Osteocyte (in vitro differentiated cells): ENCODE data around the gene HLX. TPM values are rescaled to one million over a fixed set of nuclear protein-coding genes. Genes with fewer than 3 reads are reported as not detected.

ENCODE experiments used
- DNase-seq: peaks from one replicate; pipeline ENCODE4 v3.0.0; 2021; ENCODE audit warnings: mixed read lengths; ENCODE audit not compliant: unreplicated experiment; ENCODE audit errors: extremely low spot score
- H3K27ac Mint-ChIP-seq: one replicate; pipeline ENCODE4 v1.8.0; 2021; ENCODE audit warnings: mild to moderate bottlenecking, mixed read lengths; ENCODE audit not compliant: unreplicated experiment
- H3K27me3 Mint-ChIP-seq: one replicate; pipeline ENCODE4 v1.8.0; 2021; ENCODE audit warnings: mixed read lengths; ENCODE audit not compliant: unreplicated experiment
- H3K36me3 Mint-ChIP-seq: one replicate; pipeline ENCODE4 v1.8.0; 2021; ENCODE audit warnings: mixed read lengths; ENCODE audit not compliant: unreplicated experiment
- H3K4me1 Mint-ChIP-seq: one replicate; pipeline ENCODE4 v1.8.0; 2021; ENCODE audit warnings: mixed read lengths; ENCODE audit not compliant: unreplicated experiment
- H3K4me3 Mint-ChIP-seq: one replicate; pipeline ENCODE4 v1.8.0; 2021; ENCODE audit warnings: mild to moderate bottlenecking, moderate library complexity, mixed read lengths; ENCODE audit not compliant: unreplicated experiment
- H3K9me3 Mint-ChIP-seq: one replicate; pipeline ENCODE4 v1.8.0; 2021; ENCODE audit warnings: mixed read lengths; ENCODE audit not compliant: unreplicated experiment
- total RNA-seq: library from RNA; stranded (reverse); gene quantifications from 2 replicates; pipeline ENCODE4 v1.2.1, GENCODE V29; 2021
- TF ChIP-seq, protein P1 (sequence below): fragments of 200-600 bp; sonication (generic); IDR thresholded peaks from 2 replicates; pipeline ENCODE4 v1.5.0; 2021; ENCODE audit warnings: antibody characterized with exemption, mild to moderate bottlenecking, moderate library complexity

HLX gene
- total RNA-seq, 1 donor from 2014 or later: 0.54 TPM

DNA sequence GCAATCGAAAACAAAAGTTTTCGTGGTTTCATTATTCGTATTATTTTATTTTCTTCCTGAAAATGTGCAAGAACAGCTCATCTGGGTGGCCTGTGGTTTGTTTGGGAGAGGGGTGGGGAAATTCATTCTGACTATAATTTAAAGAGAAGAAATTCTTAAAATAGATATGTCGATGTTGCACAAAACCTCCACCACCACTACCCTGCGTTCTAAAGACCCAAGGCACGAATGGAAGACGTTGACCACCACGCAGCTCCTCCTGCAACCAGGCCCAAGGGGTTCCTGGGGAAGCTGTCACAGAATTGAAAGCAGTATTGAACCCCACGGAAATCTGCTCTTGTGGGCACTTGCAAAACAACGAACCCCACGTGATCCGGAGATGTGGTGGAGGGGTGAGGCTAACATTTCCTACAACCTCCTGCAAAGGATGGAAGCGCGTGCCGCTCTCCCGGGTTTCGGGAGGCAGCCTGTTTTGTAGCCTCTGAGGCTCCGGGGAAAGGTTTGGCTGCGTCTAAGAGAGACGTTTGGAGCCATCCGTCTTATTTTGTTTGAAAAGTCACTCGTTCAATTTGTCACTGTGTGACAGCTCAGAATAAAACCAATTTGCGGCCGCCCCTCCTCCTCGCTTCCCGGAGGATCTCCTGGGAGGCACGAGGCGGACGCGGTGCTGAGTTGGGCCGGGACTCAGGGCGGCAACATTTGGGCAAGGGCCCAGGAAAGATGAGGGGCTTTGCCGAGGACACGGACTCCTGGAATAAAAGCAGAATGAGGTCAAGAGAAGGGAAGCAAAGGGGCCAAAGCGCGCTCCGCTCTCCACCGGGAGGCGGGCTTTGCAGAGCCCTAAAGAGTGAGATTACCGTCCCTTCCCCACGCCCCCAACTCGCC, 810 bp upstream of the HLX start:
- no peak for DNase-seq

GRCh38 chr1:220879509-220880361, 492 bp downstream of the HLX start:
- Mint-ChIP-seq H3K27me3 (peaks cover 93% of the 10 kb centered on the region), H3K9me3 (no peaks in the 10 kb centered on the region), H3K36me3 (no peaks in the 10 kb centered on the region), H3K4me3 (peak overlapping the region; percentile 75), H3K27ac (no peak overlapping the region), H3K4me1 (peaks cover 56% of the 10 kb centered on the region)
- TF ChIP-seq, protein P1, sequence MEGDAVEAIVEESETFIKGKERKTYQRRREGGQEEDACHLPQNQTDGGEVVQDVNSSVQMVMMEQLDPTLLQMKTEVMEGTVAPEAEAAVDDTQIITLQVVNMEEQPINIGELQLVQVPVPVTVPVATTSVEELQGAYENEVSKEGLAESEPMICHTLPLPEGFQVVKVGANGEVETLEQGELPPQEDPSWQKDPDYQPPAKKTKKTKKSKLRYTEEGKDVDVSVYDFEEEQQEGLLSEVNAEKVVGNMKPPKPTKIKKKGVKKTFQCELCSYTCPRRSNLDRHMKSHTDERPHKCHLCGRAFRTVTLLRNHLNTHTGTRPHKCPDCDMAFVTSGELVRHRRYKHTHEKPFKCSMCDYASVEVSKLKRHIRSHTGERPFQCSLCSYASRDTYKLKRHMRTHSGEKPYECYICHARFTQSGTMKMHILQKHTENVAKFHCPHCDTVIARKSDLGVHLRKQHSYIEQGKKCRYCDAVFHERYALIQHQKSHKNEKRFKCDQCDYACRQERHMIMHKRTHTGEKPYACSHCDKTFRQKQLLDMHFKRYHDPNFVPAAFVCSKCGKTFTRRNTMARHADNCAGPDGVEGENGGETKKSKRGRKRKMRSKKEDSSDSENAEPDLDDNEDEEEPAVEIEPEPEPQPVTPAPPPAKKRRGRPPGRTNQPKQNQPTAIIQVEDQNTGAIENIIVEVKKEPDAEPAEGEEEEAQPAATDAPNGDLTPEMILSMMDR: no peak
- DNase-seq: no peak

More for the DNA sequence above, 810 bp upstream of the HLX start:
- H3K4me1 Mint-ChIP-seq: peaks cover 47% of the 10 kb centered on the region
- H3K4me3 Mint-ChIP-seq: peak overlapping the region; percentile 75
- peaks cover 91% of the 10 kb centered on the region for H3K27me3 Mint-ChIP-seq
- no peaks in the 10 kb centered on the region for H3K9me3 Mint-ChIP-seq
- no peaks in the 10 kb centered on the region for H3K36me3 Mint-ChIP-seq
- no peak overlapping the region for H3K27ac Mint-ChIP-seq
- TF ChIP-seq, protein P1: no peak

GRCh38 chr1:220880362-220880670, 1.1 kb downstream of the HLX start:
- Mint-ChIP-seq H3K36me3 (no peaks in the 10 kb centered on the region), H3K4me1 (peaks cover 58% of the 10 kb centered on the region), H3K9me3 (no peaks in the 10 kb centered on the region), H3K27me3 (peaks cover 93% of the 10 kb centered on the region), H3K4me3 (peak overlapping the region; percentile 75), H3K27ac (no peak overlapping the region)
- no peak for DNase-seq
- TF ChIP-seq, protein P1: no peak

- H3K27ac Mint-ChIP-seq: no peak overlapping the region
- H3K27me3 Mint-ChIP-seq: peaks cover 93% of the 10 kb centered on the region
- TF ChIP-seq, protein P1: no peak
- no peaks in the 10 kb centered on the region for H3K36me3 Mint-ChIP-seq
- H3K4me1 Mint-ChIP-seq: peaks cover 58% of the 10 kb centered on the region
- DNase-seq: no peak
- H3K4me3 Mint-ChIP-seq: peak overlapping the region; percentile 75
- no peaks in the 10 kb centered on the region for H3K9me3 Mint-ChIP-seq
Observed at GRCh38 chr1:220880726-220881506, 1.7 kb downstream of the HLX start.
